GM20431 (cell line): ENCODE data around the gene RAB3B.
"Not testable (repeated sequence)": the region's sequence is repeated elsewhere in the genome, so short reads cannot be mapped to it uniquely, and the experiment has no call there.

Source experiments
- in situ Hi-C: fragments of 300-500 bp; cut with MseI, MboI; formaldehyde crosslinking; loops from one replicate; pipeline ENCODE4 v1.15.0; 2020; ENCODE audit warnings: low sequenced_read_pairs; ENCODE audit not compliant: unreplicated experiment

RAB3B gene, protein sequence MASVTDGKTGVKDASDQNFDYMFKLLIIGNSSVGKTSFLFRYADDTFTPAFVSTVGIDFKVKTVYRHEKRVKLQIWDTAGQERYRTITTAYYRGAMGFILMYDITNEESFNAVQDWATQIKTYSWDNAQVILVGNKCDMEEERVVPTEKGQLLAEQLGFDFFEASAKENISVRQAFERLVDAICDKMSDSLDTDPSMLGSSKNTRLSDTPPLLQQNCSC

DNA sequence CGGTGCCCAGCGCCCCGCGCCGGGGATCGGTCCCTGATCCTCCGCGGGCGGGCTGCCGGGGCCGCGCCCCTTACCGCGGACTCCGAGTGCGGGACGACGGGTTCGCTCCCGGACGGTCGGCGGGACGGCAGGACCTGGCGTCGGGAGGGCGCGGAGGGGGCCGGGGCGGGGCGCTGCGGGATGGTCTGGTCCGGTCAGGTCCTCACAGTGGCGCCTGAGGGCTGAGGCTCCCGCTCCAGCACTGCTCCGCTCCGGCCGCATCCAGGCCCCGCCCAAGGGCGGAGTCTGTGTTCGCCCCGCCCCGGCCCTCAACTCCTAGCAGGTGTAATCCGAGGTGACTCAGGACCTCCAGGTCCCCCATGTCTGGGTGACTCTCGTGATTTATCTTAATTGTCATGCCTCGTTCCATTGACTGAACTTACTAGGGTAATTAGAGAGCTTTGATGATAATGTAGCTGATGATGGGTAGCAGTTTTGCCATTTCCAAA, at the start of gene RAB3B:
TSS of gene RAB3B (minus strand) at position 223 of the 488 bp plus-strand sequence. CDS start 13,583 bp downstream, outside the sequence.
- in situ Hi-C loops: loop anchor here (10.0 kb wide), 1 partner anchor 86 kb away; no protein-coding TSS in a partner anchor

DNA sequence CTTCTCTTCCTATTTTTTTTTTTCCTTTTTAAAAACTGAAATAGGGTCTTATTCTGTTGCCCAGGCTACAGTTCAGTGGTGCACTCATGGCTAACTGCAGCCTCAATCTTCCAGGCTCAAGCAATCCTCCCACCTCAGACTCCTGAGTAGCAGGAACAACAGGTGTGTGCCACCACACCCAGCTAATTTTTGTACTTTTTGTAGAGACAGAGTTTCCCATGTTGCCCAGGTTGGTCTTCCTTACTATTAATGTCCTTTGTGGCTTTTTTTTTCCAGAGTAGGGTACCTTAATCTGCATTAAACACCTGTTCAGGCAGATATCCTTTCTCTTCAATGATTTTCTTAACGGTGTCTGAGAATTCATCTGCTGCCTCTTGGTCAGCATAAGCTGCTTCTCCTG, 47.4 kb upstream of the RAB3B start:
- in situ Hi-C loops: no loop called here

DNA sequence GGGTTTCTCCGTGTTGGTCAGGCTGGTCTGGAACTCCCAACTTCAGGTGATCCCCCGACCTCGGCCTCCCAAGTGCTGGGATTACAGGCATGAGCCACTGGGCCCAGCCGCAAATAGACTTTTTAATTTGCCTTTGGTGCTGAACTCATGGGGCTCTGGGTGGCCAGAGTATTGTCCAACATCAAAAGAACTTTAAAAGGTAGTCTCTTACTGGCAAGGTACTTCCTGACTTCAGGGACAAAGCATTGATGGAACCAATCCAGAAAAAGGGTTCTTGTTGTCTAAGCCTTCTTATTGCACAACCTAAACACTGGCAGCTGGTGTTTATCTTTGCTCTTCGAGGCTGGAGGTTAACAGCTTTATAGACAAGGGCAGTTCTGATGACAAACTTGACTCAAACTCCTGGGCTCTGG, 46.9 kb upstream of the RAB3B start:
- in situ Hi-C loops: no loop called here

DNA sequence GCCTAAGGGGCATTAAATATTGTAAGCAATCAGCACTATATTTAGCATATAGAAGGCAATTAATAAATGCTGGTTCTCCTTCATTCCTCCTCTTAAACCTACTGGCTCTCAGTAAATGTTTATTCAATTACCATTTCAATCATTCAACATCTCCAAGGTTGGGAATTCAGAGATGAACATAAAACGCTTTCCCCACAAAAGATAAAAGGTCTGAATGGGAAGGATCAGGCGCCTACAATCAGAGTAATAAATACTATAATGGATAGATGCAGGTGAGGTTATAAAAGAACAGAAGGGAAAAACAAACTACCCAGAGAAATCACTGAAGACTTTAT, 43.5 kb upstream of the RAB3B start:
- in situ Hi-C loops: no loop called here

DNA sequence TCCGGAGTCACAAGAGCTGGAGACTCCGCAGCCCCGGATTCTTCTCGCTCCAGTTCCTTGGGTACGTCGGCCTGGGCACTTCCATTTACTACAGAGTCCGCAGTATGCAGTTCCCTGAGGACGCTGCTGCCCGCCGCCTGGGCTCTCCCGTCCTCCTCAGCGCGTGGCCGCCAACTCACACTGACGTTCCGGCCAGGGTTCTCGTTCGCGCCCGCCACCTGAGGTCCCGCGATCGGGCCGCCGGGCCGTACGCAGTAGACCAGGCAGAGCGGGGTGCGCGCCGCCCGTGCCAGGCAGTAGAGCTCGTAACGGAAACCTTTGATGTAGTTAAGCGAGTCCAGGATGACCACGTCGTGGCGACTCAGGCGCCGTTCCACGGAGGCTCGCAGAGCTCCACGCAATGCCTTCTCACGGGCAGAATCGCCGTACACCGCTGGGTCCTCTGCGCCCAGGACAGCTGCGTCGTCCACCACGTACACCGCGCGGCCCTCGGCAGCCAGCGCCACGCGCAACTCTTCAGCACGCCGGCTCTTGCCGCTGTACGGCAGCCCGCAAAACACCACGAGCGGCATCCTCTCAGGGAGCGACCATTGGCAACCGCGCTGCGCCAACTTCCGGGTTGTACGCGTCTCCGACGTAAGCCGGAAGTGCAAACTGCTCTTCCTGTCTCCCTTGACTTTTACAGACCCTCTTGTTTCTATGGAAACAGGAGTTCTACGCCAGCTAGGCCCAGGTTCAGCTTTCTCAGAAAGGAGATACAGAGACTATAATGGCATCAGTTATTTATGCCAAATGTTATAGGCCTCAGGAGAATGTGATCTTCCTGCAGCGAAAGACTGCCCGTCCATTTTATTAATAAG, 42.9 kb upstream of the RAB3B start, which contains the start of gene KTI12:
TSS of gene KTI12 (minus strand) at position 621 of the 860 bp plus-strand sequence. CDS start at position 572, 49 bp downstream.
- in situ Hi-C loops: no loop called here

DNA sequence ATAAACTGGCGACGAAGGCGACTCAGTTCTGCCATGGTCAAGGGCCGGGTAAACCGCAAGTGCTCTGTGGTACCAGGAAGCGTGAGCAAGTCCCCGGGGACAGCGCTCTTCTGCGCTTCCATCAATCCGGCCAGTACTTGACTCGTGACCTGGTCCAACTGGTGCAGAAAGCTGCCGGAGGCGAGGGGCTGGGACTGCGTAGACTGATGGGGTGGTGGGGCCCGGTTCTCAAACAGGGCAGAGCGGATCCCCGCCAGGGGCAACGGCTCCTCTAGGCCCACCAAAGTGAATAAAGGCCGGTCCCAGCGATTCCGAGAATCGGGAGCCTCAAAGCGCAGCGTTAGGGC, 42.3 kb upstream of the RAB3B start:
- in situ Hi-C loops: no loop called here

DNA sequence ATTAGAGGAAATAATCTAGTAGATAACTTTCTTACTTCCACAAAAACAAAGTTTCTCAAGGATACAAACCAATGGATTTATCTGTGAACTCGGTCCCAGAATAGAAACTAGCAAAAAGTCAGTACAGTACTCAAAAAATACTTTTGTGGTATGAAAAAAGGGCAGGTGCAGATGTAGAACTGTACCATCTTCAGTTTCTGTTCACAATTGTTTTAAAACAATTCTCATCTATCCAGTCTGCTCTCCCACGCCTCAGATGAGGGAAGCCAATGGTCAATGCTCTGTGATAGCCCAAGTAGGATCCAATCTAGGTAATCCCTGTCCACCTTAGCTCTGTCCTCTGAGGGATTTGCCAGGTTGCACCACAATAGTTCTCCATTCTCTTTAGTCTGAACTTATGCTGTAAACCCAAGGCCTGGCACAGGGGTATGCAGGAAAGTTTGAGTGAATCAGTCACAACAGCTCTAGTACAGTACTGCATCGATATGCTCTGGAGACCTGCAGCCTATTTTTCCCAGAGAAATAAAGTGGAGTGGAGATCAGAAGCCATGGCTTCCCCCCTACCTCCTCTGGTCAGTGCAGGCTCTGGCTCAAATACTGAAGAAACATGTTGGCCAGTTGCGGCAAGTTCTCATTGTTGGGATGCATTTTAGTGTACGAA, 41.8 kb upstream of the RAB3B start:
- in situ Hi-C loops: no loop called here

DNA sequence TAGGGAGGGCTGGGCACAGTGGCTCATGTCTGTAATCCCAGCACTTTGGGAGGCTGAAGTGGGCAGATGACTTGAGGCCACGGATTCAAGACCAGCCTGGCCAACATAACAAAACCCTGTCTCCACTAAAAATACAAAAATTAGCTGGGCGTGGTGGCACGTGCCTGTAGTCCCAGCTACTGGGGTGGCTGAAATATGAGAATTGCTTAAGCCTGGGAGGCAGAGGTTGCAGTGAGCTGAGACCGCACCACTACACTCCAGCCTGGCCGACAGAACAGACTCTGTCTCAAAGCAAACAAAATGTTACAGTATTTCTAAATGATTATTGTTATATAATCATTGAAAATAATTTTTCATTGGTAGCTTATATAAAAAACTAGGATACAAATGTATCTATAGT, 38.3 kb upstream of the RAB3B start:
- in situ Hi-C loops: not testable (repeated sequence)

DNA sequence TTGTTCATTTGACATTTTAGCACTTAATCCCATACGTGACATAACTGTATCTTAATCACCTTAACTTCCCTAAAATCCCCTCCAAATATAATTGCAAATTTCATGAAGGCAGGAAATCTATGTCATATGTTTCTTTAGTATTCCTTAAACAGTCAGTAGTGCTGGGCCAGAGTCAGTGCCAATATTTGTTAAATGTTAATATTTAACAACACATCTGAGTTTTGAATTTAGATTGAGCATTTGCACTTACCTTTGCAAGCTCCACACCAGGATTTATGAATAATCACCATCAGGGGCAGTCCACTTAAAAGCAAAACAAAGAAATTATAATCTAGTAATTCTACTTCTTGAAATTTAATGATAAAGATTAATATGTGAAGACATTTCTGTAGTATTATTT, 37.8 kb upstream of the RAB3B start:
- in situ Hi-C loops: no loop called here

DNA sequence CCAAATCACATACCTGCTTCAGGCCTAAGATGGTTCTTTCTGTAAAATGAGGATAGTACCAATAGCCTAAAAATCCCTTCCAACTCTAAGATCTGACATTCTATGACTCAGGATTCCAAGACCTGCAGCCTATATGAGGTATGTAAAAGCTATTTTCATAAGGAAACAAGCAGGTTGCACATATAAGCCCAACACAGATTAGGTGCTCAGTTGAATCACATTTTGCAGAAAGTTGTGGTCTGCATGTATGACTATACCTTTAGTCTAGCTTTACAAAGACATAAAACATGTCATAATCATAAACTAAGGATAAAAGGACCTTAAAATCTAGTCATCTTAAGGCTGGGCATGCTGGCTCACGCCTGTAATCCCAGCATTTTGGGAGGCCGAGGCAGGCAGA, 35.8 kb upstream of the RAB3B start:
- in situ Hi-C loops: no loop called here

DNA sequence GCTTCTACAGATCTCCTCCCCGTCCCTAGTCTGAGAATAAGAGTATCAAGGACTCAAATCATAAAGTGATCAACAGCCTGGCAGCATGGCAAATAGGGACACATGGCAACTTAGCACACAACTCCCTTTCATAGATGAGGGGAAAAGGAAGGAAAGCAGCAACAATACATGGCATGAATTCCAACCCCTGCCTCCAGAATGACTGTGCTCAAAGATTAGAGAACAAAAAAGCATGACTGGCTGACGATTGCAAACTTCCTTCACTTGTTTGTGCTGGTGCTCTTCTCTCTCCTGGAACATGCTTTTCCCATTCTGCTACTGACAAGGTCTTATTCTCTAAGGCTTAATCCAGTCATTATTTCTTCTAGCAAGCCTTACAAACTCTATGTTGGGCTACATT, 31.6 kb upstream of the RAB3B start:
- in situ Hi-C loops: no loop called here

DNA sequence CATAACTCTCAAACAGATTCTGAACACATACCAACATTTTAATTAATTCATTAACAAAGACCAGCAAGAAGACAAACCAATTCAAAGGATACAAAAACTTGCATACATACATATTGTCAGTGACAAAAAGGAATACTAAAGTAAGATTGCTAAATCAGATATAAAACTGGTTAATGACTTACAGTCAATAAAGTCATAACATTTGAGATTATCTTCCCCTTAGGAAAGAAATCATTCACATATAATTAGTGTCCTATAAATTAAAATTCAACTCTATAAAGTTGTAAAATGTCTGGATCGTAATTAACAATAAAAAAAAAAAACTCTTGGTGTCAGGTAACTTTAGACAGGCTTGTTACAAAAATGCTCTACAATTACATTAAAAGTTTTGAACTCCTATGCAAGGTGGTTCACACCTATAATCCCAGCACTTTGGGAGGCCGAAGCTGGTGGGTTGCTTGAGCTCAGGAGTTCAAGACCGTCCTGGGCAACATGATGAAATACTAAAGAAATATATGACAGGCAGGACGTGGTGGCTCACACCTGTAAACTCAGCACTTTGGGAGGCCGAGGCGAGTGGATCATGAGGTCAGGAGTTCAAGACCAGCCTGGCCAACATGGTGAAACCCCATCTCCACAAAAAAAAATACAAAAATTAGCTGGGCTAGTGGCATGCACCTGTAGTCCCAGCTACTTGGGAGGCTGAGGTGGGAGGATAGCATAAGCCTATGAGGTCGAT, 17.7 kb upstream of the RAB3B start:
- in situ Hi-C loops: no loop called here

DNA sequence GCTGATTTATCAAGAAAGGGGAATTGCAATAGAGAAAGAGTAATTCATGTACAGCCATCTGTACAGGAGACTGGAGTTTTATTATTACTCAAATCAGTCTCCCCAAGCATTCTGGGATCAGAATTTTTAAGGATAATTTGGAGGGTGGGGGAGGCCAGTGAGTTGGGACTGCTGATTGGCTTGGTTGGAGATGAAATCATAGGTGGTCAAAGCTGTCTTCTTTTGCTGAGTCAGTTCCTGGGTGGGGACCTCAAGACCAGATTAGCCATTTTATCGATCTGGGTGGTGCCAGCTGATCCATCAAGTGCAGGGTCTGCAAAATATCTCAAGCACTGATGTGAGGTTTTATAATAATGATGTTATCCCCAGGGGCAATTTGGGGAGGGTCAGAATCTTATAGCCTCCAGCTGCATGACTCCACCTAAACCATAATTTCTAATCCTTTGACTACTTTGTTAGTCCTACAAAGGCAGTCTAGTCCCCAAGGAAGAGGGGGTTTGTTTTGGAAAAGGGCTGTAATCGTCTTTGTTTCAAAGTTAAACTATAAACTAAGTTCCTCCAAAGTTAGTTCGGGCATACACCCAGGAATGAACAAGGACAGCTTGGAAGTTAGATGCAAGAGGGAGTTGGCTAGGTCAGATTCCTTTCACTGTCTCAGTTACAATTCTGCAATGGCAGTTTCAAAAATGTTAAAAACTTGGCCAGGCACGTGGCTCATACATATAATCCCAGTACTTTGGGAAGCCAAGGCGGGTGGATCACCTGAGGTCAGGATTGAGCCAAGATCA, 16.9 kb upstream of the RAB3B start:
- in situ Hi-C loops: no loop called here

DNA sequence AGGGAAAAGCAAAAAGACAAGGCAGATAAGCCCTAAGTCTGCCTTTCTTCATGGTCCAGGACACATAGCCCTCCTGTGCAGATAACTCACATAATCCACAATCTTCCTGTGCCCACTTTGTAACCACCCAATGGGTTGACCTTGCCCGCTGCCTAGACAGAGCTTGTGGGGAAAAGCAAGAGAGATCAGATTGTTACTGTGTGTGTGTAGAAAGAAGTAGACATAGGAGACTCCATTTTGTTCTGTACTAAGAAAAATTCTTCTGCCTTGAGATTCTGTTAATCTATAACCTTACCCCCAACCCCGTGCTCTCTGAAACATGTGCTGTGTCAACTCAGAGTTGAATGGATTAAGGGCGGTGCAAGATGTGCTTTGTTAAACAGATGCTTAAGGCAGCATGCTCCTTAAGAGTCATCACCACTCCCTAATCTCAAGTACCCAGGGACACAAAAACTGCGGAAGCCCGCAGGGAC, 15.6 kb upstream of the RAB3B start:
- in situ Hi-C loops: not testable (repeated sequence)

DNA sequence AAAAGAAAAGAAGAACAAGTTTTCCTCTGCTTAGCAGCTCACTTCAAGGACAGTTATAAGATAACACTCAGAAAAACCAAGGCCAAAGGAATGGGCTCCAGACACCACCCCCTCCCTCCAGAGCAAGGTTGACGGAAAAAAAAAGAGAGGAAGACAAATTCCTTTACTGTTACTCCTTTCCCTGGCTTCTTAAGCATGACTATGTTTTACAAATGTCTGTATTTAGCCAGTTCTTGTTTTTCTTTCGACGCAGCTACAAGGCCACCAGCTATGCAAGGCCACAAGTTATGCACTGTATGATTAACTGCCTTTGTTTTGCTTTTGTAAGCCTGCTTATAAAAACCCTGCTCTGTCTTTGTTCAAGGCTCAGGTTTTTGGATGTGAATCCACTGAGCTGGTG, 15.0 kb upstream of the RAB3B start:
- in situ Hi-C loops: not testable (repeated sequence)

DNA sequence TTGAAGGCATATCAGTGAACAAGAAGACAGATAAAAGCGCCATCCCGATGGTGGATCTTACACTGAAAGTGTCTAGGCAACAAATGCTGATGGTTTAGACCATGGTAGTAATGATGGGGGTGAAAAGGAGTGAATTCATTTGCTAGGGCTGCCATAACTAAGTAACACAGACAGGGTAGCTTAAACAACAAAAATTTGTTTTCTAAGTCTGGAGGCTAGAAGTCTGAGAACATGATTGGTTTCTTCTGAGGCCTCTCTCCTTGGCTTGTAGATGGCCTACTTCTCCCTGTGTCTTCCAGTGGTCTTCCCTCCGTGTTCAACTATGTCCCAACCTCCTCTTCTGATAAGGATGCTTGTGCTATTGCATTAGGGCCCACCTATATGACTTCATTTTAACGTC, 13.4 kb upstream of the RAB3B start:
- in situ Hi-C loops: no loop called here

DNA sequence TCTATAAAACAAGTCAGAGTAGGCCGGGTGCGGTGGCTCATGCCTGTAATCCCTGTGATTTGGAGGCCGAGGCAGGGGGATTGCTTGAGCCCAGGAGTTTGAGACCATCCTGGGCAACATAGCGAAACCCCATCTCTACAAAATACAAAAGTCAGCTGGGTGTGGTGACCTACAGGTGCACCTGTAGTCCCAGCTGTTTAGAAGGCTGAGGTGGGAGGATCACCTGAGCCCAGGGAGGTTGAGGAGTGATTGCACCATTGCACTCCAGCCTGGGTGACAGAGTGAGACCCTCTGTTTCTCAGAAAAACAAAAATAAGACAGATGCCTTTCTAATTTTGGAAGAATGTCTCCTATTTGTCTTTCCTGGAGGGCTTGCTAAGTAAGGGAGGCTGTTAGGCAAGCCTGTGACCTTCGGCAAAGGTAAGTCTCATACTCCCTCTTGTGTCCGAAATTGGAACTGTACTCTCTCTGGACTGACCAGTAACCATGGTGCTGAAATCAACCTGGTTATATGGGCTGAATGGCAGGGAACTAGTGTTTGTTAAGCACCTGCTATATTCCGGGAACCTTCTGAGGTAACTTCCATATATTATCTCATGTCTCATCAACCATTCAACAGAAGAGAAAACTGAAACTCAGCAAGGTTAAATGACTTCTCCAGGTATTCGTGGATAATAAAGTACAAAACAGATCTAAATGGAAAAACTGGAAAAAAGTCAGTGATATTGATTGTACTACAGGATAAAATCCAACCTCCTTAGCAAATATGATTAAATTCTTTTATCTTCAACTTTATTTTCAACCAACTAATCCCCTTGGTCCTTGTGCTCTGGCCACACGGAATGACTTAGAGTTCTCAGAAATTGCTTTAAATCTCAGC, 11.8 kb upstream of the RAB3B start:
- in situ Hi-C loops: no loop called here

DNA sequence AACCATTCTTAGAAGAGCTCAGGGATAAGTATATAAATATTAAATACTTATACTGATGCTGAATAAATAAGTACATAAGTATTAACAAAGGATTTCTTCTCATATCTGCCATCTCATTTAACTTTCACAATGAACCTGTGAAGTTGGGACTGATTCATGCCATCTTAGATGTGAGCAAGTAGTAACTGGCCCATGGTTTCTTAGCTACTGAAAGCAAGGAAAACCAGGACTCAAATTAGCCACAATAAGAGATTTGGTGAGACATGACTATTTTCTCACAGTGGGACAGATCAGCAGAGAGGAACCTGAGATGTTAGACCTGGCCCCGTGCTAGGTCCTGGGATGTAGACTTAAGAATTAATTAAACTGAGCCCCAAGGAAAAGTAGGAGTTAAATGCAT, 8.2 kb upstream of the RAB3B start:
- in situ Hi-C loops: loop anchor here (10.0 kb wide), 1 partner anchor 94 kb away; no protein-coding TSS in a partner anchor
